WTC11 (cell line): ENCODE measurements around the gene RRBP1. TPM values are rescaled to one million over a fixed set of nuclear protein-coding genes. Genes with fewer than 3 reads are reported as not detected.

ENCODE experiments used
- ATAC-seq: fragments of 200-7000 bp; cut with Tn5 transposase; 2 replicates; pipeline ENCODE4 v1.10.0; 2021; ENCODE audit warnings: mild to moderate bottlenecking, moderate library complexity
- Bru-seq: library from RNA; stranded (reverse); fragments of 400-500 nt; gene quantifications from one replicate; lab custom pipeline; 2021; lab: Mats Ljungman, UMichigan
- CTCF ChIA-PET: fragments of 300-600 bp; sonication (Branson Sonifier 250); formaldehyde crosslinking; loops from one replicate; lab custom pipeline; 2021; ENCODE audit warnings: antibody characterized with exemption; lab: Charles Lee
- POLR2A ChIA-PET: fragments of 350-600 bp; sonication (Branson Sonifier 250); formaldehyde crosslinking; loops from one replicate; lab custom pipeline; 2021; ENCODE audit warnings: antibody characterized with exemption; lab: Charles Lee
- DNase-seq: peaks from one replicate; pipeline ENCODE4 v3.0.0; 2021; ENCODE audit warnings: low spot score
- H3K27ac Mint-ChIP-seq: 2 replicates; pipeline ENCODE4 v1.8.0; 2021; ENCODE audit warnings: mixed read lengths
- H3K27me3 Mint-ChIP-seq: 2 replicates; pipeline ENCODE4 v1.8.0; 2021; ENCODE audit warnings: low read depth, mild to moderate bottlenecking, moderate library complexity, mixed read lengths
- H3K36me3 Mint-ChIP-seq: 2 replicates; pipeline ENCODE4 v1.8.0; 2021; ENCODE audit warnings: mixed read lengths
- H3K4me1 Mint-ChIP-seq: 2 replicates; pipeline ENCODE4 v1.8.0; 2022; ENCODE audit warnings: mixed read lengths
- H3K4me3 Mint-ChIP-seq: 2 replicates; pipeline ENCODE4 v1.8.0; 2021; ENCODE audit warnings: mild to moderate bottlenecking, moderate library complexity, mixed read lengths
- H3K9me3 Mint-ChIP-seq: 2 replicates; pipeline ENCODE4 v1.8.0; 2021; ENCODE audit warnings: mixed read lengths
- FOXK1 ChIP-seq: sonication (generic); formaldehyde crosslinking; IDR thresholded peaks from 2 replicates; pipeline ENCODE4 v1.8.0; 2022; ENCODE audit warnings: mild to moderate bottlenecking, moderate library complexity, missing genetic modification reagents
- FOXP1 ChIP-seq: sonication (generic); formaldehyde crosslinking; IDR thresholded peaks from 2 replicates; pipeline ENCODE4 v1.8.0; 2022; ENCODE audit warnings: missing genetic modification reagents, mild to moderate bottlenecking, moderate library complexity, borderline replicate concordance
- JUN ChIP-seq: sonication (generic); formaldehyde crosslinking; IDR thresholded peaks from 2 replicates; pipeline ENCODE4 v1.8.0; 2023; ENCODE audit warnings: mild to moderate bottlenecking, missing genetic modification reagents
- MAX ChIP-seq: sonication (generic); formaldehyde crosslinking; IDR thresholded peaks from 2 replicates; pipeline ENCODE4 v1.8.0; 2022; ENCODE audit warnings: mild to moderate bottlenecking, missing genetic modification reagents
- MXD4 ChIP-seq: fragments of 250-450 bp; sonication (Bioruptor Pico); IDR thresholded peaks from 2 replicates; pipeline ENCODE4 v1.8.0; 2021; ENCODE audit warnings: mild to moderate bottlenecking, moderate library complexity, borderline replicate concordance
- NFYB ChIP-seq: sonication (generic); formaldehyde crosslinking; conservative IDR thresholded peaks from 2 replicates; pipeline ENCODE4 v1.8.0; 2022; ENCODE audit warnings: low read depth, missing genetic modification reagents
- SMAD3 ChIP-seq: sonication (generic); formaldehyde crosslinking; IDR thresholded peaks from 2 replicates; pipeline ENCODE4 v1.8.0; 2022; ENCODE audit warnings: missing genetic modification reagents, mild to moderate bottlenecking, borderline replicate concordance
- SMAD4 ChIP-seq: sonication (generic); formaldehyde crosslinking; IDR thresholded peaks from 2 replicates; pipeline ENCODE4 v1.8.0; 2022; ENCODE audit warnings: mild to moderate bottlenecking, missing genetic modification reagents
- SP1 ChIP-seq: sonication (generic); formaldehyde crosslinking; conservative IDR thresholded peaks from 2 replicates; pipeline ENCODE4 v1.8.1; 2022; ENCODE audit warnings: missing genetic modification reagents
- TCF7 ChIP-seq: sonication (generic); formaldehyde crosslinking; IDR thresholded peaks from 2 replicates; pipeline ENCODE4 v1.8.0; 2022; ENCODE audit warnings: mild to moderate bottlenecking, low read depth, missing genetic modification reagents, moderate library complexity
- TP53 ChIP-seq: sonication (generic); formaldehyde crosslinking; IDR thresholded peaks from 2 replicates; pipeline ENCODE4 v1.8.1; 2023; ENCODE audit warnings: mild to moderate bottlenecking, missing genetic modification reagents
- ZMAT4 ChIP-seq: fragments of 250-450 bp; sonication (Bioruptor Pico); IDR thresholded peaks from 2 replicates; pipeline ENCODE4 v1.9.0; 2021; ENCODE audit warnings: mild to moderate bottlenecking
- ZNF232 ChIP-seq: sonication (generic); formaldehyde crosslinking; IDR thresholded peaks from 2 replicates; pipeline ENCODE4 v1.8.0; 2022; ENCODE audit warnings: mild to moderate bottlenecking, missing genetic modification reagents
- ZNF263 ChIP-seq: sonication (generic); formaldehyde crosslinking; IDR thresholded peaks from 2 replicates; pipeline ENCODE4 v1.8.1; 2022; ENCODE audit warnings: low read depth, mild to moderate bottlenecking, moderate library complexity, missing genetic modification reagents
- ZNF416 ChIP-seq: fragments of 250-450 bp; sonication (Bioruptor Pico); IDR thresholded peaks from 2 replicates; pipeline ENCODE4 v1.9.0; 2021; ENCODE audit warnings: mild to moderate bottlenecking, inconsistent platforms
- ZNF423 ChIP-seq: fragments of 250-450 bp; sonication (Bioruptor Pico); IDR thresholded peaks from 2 replicates; pipeline ENCODE4 v2.1.2; 2022; ENCODE audit warnings: mild to moderate bottlenecking, moderate library complexity
- long read RNA-seq, 3 experiments: library from RNA in 1 of 3; library from capped mRNA in 1 of 3; library from polyadenylated mRNA in 1 of 3; unstranded in 2 of 3; stranded (forward) in 1 of 3; transcript quantifications; one replicate each; pipeline ENCODE4 v2.0.0, GENCODE V29; 2021
- total RNA-seq: library from RNA; stranded (reverse); gene quantifications from 3 replicates; pipeline ENCODE4 v1.2.3, GENCODE V29; 2021
- TF ChIP-seq, protein P1 (sequence below): sonication (generic); formaldehyde crosslinking; IDR thresholded peaks from 2 replicates; pipeline ENCODE4 v1.8.0; 2022; ENCODE audit warnings: mild to moderate bottlenecking, missing genetic modification reagents
- TF ChIP-seq, protein P2 (sequence below): sonication (generic); formaldehyde crosslinking; IDR thresholded peaks from 2 replicates; pipeline ENCODE4 v1.8.1; 2022; ENCODE audit warnings: low read depth, mild to moderate bottlenecking, moderate library complexity, missing genetic modification reagents, borderline replicate concordance
- TF ChIP-seq, protein P3 (sequence below): fragments of 250-450 bp; sonication (Bioruptor Pico); IDR thresholded peaks from 2 replicates; pipeline ENCODE4 v1.9.0; 2021; ENCODE audit warnings: mild to moderate bottlenecking
- TF ChIP-seq, protein P4 (sequence below): sonication (generic); formaldehyde crosslinking; IDR thresholded peaks from 2 replicates; pipeline ENCODE4 v1.8.1; 2023; ENCODE audit warnings: mild to moderate bottlenecking, missing genetic modification reagents
- TF ChIP-seq, protein P5 (sequence below): sonication (generic); formaldehyde crosslinking; IDR thresholded peaks from 2 replicates; pipeline ENCODE4 v1.8.0; 2022; ENCODE audit warnings: mild to moderate bottlenecking, missing genetic modification reagents
- TF ChIP-seq, protein P6 (sequence below): sonication (generic); formaldehyde crosslinking; IDR thresholded peaks from 2 replicates; pipeline ENCODE4 v1.8.1; 2022; ENCODE audit warnings: mild to moderate bottlenecking, moderate library complexity, missing genetic modification reagents

RRBP1 gene
- total RNA-seq (161 to 171 TPM (median 162 TPM) in 3 replicates), Bru-seq, nascent RNA (percentile 87 among the genes with signal in this experiment)
- long read RNA-seq, experiment 1, full-length matches to known transcripts = 66 of 226 reads
- long read RNA-seq, experiment 1, partial matches to known transcripts = 53 of 226 reads
- long read RNA-seq, experiment 1, other reads (novel, unspliced or antisense) = 107 of 226 reads
- long read RNA-seq, experiment 2, full-length matches to known transcripts = 18 of 167 reads
- long read RNA-seq, experiment 2, partial matches to known transcripts = 99 of 167 reads
- long read RNA-seq, experiment 2, other reads (novel, unspliced or antisense) = 50 of 167 reads
- long read RNA-seq, experiment 3, partial matches to known transcripts = 4 of 5 reads
- long read RNA-seq, experiment 3, other reads (novel, unspliced or antisense) = 1 of 5 reads

- Mint-ChIP-seq H3K4me3 (peak within 1 kb of the TSS; percentile 80), H3K4me1 (peaks cover 37% of the 10 kb centered on the region), H3K27ac (peak within 1 kb of the TSS; percentile 97), H3K36me3 (peaks cover 17% of the 10 kb centered on the region), H3K9me3 (peaks cover 6% of the 10 kb centered on the region), H3K27me3 (peaks cover 11% of the 10 kb centered on the region)
- ChIA-PET POLR2A (interaction anchor here (0.6 to 1.8 kb wide), 16 partner anchors 8 to 285 kb away, joined by 3 to 12 read pairs (median 4); partner anchors contain the start of genes BANF2 and DSTN), CTCF (interaction anchor here (0.6 to 3.5 kb wide), 81 partner anchors 8 to 1117 kb away, joined by 3 to 51 read pairs (median 4); partner anchors contain the start of genes BANF2, BFSP1, DSTN and OVOL2)
- peak; percentile 99 for DNase-seq
- ATAC-seq = peak; percentile 96
- TF ChIP-seq JUN (CRISPR knock-in tag) (no peak), ZNF263 (no peak), TCF7 (CRISPR knock-in tag) (no peak), ZMAT4 (no peak), NFYB (peak; percentile 99), SP1 (CRISPR knock-in tag) (peak; percentile 82), FOXK1 (CRISPR knock-in tag) (peak; percentile 17; the same call in 1 of the 2 replicates), ZNF423 (peak; percentile 71), SMAD4 (CRISPR knock-in tag) (no peak), ZNF416 (CRISPR knock-in tag) (no peak), SMAD3 (CRISPR knock-in tag) (no peak), MAX (0 out of 2 replicates have a peak, but pooled peaks have one; percentile 37), TP53 (CRISPR knock-in tag) (peak; percentile 38), FOXP1 (CRISPR knock-in tag) (0 out of 2 replicates have a peak, but pooled peaks have one; percentile 35), ZNF232 (CRISPR knock-in tag) (peak; percentile 30; the same call in 1 of the 2 replicates), MXD4 (no peak)
- TF ChIP-seq, protein P1, sequence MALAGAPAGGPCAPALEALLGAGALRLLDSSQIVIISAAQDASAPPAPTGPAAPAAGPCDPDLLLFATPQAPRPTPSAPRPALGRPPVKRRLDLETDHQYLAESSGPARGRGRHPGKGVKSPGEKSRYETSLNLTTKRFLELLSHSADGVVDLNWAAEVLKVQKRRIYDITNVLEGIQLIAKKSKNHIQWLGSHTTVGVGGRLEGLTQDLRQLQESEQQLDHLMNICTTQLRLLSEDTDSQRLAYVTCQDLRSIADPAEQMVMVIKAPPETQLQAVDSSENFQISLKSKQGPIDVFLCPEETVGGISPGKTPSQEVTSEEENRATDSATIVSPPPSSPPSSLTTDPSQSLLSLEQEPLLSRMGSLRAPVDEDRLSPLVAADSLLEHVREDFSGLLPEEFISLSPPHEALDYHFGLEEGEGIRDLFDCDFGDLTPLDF (CRISPR knock-in tag) = no peak
- TF ChIP-seq, protein P2, sequence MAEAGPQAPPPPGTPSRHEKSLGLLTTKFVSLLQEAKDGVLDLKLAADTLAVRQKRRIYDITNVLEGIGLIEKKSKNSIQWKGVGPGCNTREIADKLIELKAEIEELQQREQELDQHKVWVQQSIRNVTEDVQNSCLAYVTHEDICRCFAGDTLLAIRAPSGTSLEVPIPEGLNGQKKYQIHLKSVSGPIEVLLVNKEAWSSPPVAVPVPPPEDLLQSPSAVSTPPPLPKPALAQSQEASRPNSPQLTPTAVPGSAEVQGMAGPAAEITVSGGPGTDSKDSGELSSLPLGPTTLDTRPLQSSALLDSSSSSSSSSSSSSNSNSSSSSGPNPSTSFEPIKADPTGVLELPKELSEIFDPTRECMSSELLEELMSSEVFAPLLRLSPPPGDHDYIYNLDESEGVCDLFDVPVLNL (CRISPR knock-in tag) = peak; percentile 20; the same call in 1 of the 2 replicates
- TF ChIP-seq, protein P3, sequence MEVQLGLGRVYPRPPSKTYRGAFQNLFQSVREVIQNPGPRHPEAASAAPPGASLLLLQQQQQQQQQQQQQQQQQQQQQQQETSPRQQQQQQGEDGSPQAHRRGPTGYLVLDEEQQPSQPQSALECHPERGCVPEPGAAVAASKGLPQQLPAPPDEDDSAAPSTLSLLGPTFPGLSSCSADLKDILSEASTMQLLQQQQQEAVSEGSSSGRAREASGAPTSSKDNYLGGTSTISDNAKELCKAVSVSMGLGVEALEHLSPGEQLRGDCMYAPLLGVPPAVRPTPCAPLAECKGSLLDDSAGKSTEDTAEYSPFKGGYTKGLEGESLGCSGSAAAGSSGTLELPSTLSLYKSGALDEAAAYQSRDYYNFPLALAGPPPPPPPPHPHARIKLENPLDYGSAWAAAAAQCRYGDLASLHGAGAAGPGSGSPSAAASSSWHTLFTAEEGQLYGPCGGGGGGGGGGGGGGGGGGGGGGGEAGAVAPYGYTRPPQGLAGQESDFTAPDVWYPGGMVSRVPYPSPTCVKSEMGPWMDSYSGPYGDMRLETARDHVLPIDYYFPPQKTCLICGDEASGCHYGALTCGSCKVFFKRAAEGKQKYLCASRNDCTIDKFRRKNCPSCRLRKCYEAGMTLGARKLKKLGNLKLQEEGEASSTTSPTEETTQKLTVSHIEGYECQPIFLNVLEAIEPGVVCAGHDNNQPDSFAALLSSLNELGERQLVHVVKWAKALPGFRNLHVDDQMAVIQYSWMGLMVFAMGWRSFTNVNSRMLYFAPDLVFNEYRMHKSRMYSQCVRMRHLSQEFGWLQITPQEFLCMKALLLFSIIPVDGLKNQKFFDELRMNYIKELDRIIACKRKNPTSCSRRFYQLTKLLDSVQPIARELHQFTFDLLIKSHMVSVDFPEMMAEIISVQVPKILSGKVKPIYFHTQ = peak; percentile 52; the same call in 1 of the 2 replicates
- TF ChIP-seq, protein P4, sequence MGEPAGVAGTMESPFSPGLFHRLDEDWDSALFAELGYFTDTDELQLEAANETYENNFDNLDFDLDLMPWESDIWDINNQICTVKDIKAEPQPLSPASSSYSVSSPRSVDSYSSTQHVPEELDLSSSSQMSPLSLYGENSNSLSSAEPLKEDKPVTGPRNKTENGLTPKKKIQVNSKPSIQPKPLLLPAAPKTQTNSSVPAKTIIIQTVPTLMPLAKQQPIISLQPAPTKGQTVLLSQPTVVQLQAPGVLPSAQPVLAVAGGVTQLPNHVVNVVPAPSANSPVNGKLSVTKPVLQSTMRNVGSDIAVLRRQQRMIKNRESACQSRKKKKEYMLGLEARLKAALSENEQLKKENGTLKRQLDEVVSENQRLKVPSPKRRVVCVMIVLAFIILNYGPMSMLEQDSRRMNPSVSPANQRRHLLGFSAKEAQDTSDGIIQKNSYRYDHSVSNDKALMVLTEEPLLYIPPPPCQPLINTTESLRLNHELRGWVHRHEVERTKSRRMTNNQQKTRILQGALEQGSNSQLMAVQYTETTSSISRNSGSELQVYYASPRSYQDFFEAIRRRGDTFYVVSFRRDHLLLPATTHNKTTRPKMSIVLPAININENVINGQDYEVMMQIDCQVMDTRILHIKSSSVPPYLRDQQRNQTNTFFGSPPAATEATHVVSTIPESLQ (CRISPR knock-in tag) = no peak
- TF ChIP-seq, protein P5, sequence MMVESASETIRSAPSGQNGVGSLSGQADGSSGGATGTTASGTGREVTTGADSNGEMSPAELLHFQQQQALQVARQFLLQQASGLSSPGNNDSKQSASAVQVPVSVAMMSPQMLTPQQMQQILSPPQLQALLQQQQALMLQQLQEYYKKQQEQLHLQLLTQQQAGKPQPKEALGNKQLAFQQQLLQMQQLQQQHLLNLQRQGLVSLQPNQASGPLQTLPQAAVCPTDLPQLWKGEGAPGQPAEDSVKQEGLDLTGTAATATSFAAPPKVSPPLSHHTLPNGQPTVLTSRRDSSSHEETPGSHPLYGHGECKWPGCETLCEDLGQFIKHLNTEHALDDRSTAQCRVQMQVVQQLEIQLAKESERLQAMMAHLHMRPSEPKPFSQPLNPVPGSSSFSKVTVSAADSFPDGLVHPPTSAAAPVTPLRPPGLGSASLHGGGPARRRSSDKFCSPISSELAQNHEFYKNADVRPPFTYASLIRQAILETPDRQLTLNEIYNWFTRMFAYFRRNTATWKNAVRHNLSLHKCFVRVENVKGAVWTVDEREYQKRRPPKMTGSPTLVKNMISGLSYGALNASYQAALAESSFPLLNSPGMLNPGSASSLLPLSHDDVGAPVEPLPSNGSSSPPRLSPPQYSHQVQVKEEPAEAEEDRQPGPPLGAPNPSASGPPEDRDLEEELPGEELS = peak; percentile 81; the same call in 1 of the 2 replicates
- TF ChIP-seq, protein P6, sequence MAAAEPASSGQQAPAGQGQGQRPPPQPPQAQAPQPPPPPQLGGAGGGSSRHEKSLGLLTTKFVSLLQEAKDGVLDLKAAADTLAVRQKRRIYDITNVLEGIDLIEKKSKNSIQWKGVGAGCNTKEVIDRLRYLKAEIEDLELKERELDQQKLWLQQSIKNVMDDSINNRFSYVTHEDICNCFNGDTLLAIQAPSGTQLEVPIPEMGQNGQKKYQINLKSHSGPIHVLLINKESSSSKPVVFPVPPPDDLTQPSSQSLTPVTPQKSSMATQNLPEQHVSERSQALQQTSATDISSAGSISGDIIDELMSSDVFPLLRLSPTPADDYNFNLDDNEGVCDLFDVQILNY (CRISPR knock-in tag) = peak; percentile 30; the same call in 1 of the 2 replicates
Measured at GRCh38 chr20:17682103-17682888, at the start of gene RRBP1. Gene RRBP1 (minus strand): TSS chr20:17682242. CDS start chr20:17660507, 21,735 bp downstream.
